Measurements from ENCODE around the gene RFX7.
A peak's percentile ranks its signal among the peaks of the same experiment; 100 is the strongest.
"Not testable (repeated sequence)": the region's sequence is repeated elsewhere in the genome, so short reads cannot be mapped to it uniquely, and the experiment has no call there.

RFX7 gene

GRCh38 chr15:56205061-56205876 is 38.4 kb downstream of the RFX7 start:
- peak in 2 of 3 donors; percentile 16 to 40 for DNase-seq

DNA sequence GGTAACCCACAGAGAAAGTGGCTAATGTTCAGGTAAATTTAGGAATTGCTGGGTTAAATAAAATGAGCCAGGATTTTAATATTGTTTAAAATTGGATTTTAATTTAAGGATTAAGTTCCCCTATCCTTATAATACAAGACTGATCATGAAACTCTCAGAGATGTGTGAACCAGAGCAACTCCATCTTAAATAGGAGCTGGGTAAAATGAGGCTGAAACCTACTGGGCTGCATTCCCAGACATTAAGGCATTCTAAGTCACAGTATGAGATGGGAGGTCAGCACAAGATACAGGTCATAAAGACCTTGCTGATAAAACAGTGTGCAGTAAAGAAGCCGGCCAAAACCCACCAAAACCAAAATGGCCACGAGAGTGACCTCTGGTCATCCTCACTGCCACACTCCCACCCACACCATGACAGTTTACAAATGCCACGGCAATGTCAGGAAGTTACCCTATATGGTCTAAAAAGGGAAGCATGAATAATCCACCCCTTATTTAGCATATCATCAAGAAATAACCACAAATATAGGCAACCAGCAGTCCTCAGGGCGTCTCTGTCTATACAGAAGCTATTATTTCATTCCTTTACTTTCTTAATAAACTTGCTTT is 40.3 kb downstream of the RFX7 start:
- DNase-seq = peak; percentile 22 to 32 (median 25)

GRCh38 chr15:56202701-56203100 is 41.0 kb downstream of the RFX7 start:
- no peak for DNase-seq

DNA sequence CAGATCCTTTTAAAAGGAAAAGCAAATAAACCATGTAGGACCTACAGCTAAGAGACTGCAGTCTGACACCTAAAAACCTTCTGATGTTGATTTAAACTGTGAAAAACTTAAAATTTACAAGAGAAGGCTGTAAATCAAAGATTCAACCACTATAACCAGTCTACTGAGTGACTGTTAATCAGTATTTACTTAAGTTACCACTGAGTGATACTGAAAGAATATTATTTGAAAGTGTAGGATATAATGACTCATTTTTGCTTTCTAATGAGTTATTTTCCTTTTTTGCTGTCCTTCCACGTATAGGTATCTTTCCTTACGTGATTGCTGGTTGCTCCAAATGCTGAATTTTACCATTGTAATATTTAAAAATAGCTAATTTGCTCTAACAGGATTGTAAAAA is 44.6 kb downstream of the RFX7 start:
- DNase-seq = no peak

DNA sequence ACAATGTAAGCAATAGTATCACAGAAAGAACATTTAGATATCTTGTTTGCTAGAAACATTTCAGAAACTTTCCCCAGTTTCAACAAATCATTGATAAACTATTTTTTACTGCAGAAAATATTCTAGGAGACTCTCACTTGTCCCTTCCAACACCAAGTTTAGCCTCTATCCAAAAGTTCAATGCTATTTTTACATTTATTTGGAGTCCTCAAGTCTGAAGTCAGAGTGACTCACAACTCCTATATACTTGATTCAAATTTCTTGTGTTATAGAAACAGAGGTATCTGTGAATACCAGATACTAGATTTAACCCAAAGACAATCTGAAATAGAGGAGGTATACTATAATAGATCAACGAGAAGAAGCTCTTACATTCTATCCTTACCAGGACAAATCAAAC is 49.6 kb downstream of the RFX7 start:
- DNase-seq = no peak

DNA sequence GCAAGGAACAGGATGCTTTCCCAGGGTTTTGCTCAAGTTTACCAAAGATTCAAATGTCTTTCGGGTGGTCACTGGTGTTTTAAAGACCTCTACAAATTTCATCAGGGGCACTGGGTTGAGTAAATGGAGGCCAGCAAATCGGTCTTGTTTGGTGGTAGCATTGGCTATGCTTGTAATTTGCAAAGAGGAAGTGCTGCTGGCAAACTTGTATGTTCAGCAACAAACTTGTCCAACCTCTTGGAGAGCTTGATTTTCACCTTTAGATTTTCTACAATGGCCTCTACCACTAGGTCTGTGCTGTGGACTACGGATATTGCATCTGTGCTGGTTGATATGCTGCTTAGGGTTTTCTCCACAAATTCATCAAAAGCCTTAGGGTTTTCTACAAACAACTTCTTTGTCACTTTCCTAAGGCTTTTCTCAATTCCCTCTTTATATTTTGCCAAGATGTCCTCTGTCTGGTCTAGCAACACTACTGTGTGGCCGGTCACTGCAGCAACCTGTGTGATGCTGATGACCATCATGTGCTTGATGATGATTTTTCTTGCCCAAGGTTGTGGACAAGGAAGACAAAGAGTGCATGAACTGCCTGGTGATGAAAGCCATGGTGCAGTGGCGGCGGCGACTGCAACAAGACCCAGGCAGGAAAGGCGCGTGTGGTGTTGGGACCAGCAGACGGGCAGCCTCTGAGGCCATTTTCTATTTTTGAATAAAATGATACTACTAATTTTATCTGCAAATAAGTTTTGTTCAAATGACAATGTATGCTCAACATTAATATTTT is 50.8 kb downstream of the RFX7 start:
- DNase-seq = no peak

GRCh38 chr15:56187665-56188064 is 56.0 kb downstream of the RFX7 start:
- no peak for DNase-seq

GRCh38 chr15:56185980-56186379 is 57.7 kb downstream of the RFX7 start:
- no peak for DNase-seq

GRCh38 chr15:56184516-56184915 is 59.2 kb downstream of the RFX7 start:
- DNase-seq = no peak

DNA sequence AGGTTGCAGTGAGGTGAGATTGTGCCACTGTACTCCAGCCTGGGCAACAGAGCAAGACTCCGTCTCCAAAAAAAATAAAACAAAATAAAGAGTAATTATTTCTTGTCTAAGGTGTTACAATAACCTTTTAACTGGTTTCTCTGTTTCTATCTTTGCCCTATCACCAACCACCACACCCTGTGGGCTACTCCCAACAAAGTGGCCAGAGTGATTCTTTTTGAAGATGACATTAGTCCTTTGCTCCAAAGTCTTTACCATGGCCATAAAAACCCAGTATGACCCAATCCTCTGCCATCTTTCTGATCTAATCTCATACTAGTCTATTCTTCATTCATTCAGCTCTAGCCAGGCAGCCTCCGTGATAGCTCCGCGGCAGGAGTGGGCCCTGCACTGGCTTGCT is 62.8 kb downstream of the RFX7 start:
- DNase-seq = no peak

GRCh38 chr15:56176996-56177395 is 66.7 kb downstream of the RFX7 start:
- no peak for DNase-seq

GRCh38 chr15:56175788-56176187 is 67.9 kb downstream of the RFX7 start:
- DNase-seq = no peak

- DNase-seq = no peak
Measured at GRCh38 chr15:56174649-56175048, 69.0 kb downstream of the RFX7 start.

- no peak for DNase-seq
Measured at GRCh38 chr15:56168394-56168793, 75.3 kb downstream of the RFX7 start.

DNA sequence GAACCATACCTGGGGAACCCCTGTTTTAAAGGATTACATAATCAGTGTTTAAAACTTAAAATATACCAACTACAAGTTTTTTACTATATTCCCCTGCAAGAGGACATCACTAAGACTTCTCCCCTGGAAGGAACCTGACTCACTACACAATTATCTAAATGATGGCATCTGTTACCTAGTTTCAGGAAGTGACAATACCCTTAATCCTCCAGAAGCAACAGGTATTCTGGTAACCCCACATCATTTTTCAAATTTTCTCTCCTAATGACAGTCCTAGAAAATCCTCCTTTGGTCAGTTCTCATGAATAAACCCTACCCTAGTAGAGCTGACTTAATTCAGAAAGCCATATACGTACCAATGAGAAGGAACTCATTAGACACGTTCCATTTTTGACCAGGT is 78.4 kb downstream of the RFX7 start:
- DNase-seq = no peak

- no peak for DNase-seq
Measured at GRCh38 chr15:56160966-56161365, 82.7 kb downstream of the RFX7 start.

DNA sequence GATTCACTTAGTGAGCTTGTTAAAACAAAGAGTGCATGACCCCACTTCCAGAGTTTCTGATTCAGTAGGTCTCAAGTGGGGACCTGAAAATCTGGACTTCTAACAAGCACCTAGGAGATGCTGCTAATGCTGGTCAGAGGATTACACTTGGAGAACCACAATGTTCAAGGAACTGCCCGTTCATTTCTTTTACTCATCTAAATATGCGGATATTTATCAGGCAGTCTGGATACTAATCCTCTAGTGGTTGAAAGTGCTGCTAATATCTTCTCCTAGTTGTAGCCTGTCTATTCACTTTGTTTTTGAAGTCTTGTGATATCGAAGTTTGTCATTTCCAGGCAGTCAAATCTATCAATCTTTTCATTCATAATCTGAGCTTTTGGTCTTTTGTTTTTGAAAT is 86.8 kb downstream of the RFX7 start:
- no peak for DNase-seq

DNA sequence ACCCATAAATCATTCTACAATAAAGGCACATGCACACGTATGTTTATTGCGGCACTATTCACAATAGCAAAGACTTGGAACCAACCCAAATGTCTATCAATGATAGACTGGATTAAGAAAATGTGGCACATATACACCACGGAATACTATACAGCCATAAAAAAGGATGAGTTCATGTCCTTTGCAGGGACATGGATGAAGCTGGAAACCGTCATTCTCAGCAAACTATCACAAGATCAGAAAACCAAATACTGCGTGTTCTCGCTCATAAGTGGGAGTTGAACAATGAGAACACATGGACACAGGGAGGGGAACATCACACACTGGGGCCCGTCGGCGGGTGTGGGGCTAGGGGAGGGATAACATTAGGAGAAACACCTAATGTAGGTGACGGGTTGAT is 88.4 kb downstream of the RFX7 start:
- DNase-seq = not testable (repeated sequence)

- not testable (repeated sequence) for DNase-seq
Measured at GRCh38 chr15:56154768-56155167, 88.9 kb downstream of the RFX7 start.

DNA sequence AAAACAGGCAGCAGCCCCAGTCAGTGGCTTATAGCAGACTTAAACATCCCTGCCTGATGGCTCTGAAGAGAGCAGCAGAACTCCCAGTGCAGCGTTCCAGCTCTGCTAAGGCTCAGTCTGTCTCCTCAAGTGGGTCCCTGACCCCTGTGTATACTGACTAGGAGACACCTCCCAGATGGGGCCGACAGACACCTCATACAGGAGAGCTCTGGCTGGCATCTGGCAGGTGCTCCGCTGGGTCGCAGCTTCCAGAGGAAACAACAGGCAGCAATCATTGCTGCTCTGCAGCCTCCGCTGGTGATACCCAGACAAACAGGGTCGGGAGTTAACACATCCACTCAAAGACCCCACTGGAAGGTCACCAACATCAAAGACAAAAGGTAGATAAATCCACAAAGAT is 93.5 kb downstream of the RFX7 start:
- DNase-seq = no peak

DNA sequence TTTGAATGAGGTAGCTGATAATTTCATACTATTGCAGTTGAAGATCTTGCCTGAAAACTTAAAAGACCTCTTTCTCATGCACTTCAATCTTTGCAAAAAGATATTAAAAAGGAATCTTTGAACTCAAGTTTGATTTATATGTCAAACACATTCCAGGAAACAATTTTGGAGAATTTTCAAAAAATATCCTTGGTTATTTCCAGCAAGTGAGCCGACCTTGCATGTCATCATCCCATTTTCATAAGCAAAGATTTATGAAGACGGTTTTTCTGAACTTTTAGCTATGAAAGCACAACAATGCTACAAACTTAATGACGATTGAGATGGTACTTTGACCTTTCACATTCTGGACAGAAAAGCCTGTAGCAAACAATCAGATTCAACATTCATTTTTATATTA is 95.6 kb downstream of the RFX7 start:
- DNase-seq = no peak

- DNase-seq = no peak
Measured at GRCh38 chr15:56146756-56147155, 96.9 kb downstream of the RFX7 start.

- no peak for DNase-seq
Measured at GRCh38 chr15:56128081-56128480, 115.6 kb downstream of the RFX7 start.

DNA sequence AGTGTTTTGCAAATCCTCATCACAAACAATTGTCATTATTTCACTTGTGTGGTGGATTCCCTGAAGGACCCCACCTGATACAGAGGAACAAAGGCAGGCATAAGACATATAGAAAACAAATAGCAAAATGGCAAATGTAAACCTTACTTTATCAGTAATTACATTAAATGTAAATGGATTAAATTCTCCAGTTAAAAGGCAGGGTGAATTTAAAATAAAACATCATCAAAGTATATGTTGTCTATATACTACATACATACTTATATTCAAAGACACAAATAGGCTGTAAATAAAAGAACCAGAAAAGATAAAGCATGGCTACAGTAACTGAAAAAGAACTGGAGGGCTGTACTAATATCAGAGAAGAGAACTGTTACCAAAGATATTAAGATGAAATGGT is 117.3 kb downstream of the RFX7 start:
- DNase-seq = no peak
